Activated CD4-positive, alpha-beta T cell treated with anti-CD3 and anti-CD28 coated beads, Interleukin-2, amount 50 U/mL, for 1 hour (primary cell): ENCODE measurements around the gene KCNQ2.
"Not testable (repeated sequence)": the region's sequence is repeated elsewhere in the genome, so short reads cannot be mapped to it uniquely, and the experiment has no call there.

Experiments
- DNase-seq: peaks from one replicate; pipeline ENCODE4 v3.0.0-alpha.2; 2020

KCNQ2 gene

GRCh38 chr20:63380346-63380870 is 92.0 kb downstream of the KCNQ2 start:
- no peak for DNase-seq

GRCh38 chr20:63379872-63380271 is 92.6 kb downstream of the KCNQ2 start:
- not testable (repeated sequence) for DNase-seq

- DNase-seq, result no peak
These were observed 93.2 kb downstream of the KCNQ2 start for GRCh38 chr20:63379296-63379695.

GRCh38 chr20:63378626-63379025 is 93.8 kb downstream of the KCNQ2 start:
- DNase-seq, result no peak

- no peak for DNase-seq
These were observed 94.5 kb downstream of the KCNQ2 start for GRCh38 chr20:63377951-63378381.

GRCh38 chr20:63377256-63377941 is 95.1 kb downstream of the KCNQ2 start:
- DNase-seq, result no peak

- DNase-seq, result no peak
These were observed 95.9 kb downstream of the KCNQ2 start for GRCh38 chr20:63376283-63377250.

- DNase-seq, result no peak
These were observed 97.0 kb downstream of the KCNQ2 start for GRCh38 chr20:63375438-63375837.

GRCh38 chr20:63374504-63374903 is 98.0 kb downstream of the KCNQ2 start:
- no peak for DNase-seq

- no peak for DNase-seq
These were observed 98.5 kb downstream of the KCNQ2 start for GRCh38 chr20:63373996-63374395.

- no peak for DNase-seq
These were observed 99.2 kb downstream of the KCNQ2 start for GRCh38 chr20:63372971-63373885.

- DNase-seq, result no peak
These were observed 101.1 kb downstream of the KCNQ2 start for GRCh38 chr20:63371291-63371865.

- DNase-seq, result no peak
These were observed 101.8 kb downstream of the KCNQ2 start for GRCh38 chr20:63370618-63371187.

- no peak for DNase-seq
These were observed 102.5 kb downstream of the KCNQ2 start for GRCh38 chr20:63369724-63370617.

GRCh38 chr20:63369024-63369530 is 103.4 kb downstream of the KCNQ2 start:
- DNase-seq, result no peak

GRCh38 chr20:63368151-63368550 is 104.3 kb downstream of the KCNQ2 start:
- DNase-seq, result no peak

GRCh38 chr20:63367446-63368055 is 104.9 kb downstream of the KCNQ2 start:
- DNase-seq, result no peak

- no peak for DNase-seq
These were observed 105.8 kb downstream of the KCNQ2 start for GRCh38 chr20:63366390-63367365.
